HFF-Myc (cell line): ENCODE data around the gene WDR27.
"Not testable (repeated sequence)": the region's sequence is repeated elsewhere in the genome, so short reads cannot be mapped to it uniquely, and the experiment has no call there.

ENCODE experiments used
- DNase-seq: peaks from one replicate; pipeline ENCODE4 v3.0.0-alpha.2; 2011; ENCODE audit warnings: low read depth; ENCODE audit errors: extremely low read depth
- H3K4me3 ChIP-seq: replicated peaks from 2 replicates; pipeline ENCODE4 v1.5.1; 2011; ENCODE audit warnings: low read depth, mild to moderate bottlenecking, control low read depth, low read length
- TF ChIP-seq, protein P1 (sequence below): IDR thresholded peaks from 2 replicates; pipeline ENCODE4 v1.5.1; 2012; ENCODE audit warnings: mild to moderate bottlenecking, low read depth, low read length, control low read depth; ENCODE audit errors: missing control alignments

The WDR27 gene

DNA sequence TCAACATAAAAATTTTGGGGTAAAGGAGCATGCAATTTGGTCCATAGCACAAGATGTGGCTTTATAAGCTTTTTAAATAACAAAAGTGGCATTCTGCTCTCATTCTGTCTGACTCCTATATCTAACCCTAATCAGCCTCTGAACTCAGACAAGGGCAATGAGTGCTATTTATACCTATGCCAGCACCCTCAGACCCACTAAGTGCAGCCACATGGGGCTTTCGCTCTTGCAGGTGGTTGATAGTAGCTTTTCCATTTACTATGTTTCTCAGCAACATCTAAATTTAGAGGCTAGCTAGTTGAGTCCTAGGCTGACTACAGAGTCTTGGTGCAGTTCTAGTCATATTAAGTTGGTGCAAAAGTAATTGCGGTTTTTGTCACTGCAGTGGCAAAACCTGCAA lies 231.0 kb downstream of the WDR27 start:
- no peak overlapping the region for H3K4me3 ChIP-seq
- TF ChIP-seq, protein P1, sequence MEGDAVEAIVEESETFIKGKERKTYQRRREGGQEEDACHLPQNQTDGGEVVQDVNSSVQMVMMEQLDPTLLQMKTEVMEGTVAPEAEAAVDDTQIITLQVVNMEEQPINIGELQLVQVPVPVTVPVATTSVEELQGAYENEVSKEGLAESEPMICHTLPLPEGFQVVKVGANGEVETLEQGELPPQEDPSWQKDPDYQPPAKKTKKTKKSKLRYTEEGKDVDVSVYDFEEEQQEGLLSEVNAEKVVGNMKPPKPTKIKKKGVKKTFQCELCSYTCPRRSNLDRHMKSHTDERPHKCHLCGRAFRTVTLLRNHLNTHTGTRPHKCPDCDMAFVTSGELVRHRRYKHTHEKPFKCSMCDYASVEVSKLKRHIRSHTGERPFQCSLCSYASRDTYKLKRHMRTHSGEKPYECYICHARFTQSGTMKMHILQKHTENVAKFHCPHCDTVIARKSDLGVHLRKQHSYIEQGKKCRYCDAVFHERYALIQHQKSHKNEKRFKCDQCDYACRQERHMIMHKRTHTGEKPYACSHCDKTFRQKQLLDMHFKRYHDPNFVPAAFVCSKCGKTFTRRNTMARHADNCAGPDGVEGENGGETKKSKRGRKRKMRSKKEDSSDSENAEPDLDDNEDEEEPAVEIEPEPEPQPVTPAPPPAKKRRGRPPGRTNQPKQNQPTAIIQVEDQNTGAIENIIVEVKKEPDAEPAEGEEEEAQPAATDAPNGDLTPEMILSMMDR = no peak
- DNase-seq = no peak

DNA sequence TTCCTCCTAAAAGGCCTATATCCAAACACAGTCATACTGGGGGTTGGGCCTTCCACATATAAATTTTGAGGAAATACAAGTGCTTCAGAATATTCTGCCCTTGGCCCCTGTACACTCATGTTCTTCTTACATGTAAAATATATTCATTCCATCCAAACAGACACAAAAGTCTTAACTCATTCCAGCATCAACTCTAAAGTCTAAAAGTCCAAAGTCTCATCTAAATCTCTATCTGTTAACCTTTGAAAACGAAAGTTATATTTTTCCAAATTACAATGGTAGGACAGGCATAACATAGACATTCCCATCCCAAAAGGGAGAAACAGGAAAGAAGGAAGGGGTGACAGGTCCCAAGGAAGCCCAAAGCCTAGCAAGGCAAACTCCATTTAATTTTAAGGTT lies 232.8 kb downstream of the WDR27 start:
- no peak for DNase-seq
- TF ChIP-seq, protein P1 = no peak
- no peak overlapping the region for H3K4me3 ChIP-seq

DNA sequence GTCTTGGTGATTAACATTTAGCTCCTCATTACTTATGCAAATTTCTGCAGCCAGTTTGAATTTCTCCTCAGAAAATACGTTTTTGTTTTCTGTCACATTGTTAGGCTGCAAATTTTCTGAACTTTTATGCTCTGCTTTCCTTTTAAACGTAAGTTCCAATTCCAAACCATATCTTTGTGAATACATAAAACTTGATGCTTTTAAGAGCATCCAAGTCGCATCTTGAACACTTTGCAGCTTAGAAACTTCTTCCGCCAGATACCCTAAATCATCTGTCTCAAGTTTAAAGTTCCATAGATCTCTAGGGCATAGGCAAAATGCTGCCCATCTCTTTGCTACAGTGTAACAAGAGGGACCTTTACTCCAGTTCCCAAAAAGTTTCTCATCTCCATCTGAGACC lies 234.1 kb downstream of the WDR27 start:
- DNase-seq, H3K4me3 ChIP-seq: not testable (repeated sequence)

DNA sequence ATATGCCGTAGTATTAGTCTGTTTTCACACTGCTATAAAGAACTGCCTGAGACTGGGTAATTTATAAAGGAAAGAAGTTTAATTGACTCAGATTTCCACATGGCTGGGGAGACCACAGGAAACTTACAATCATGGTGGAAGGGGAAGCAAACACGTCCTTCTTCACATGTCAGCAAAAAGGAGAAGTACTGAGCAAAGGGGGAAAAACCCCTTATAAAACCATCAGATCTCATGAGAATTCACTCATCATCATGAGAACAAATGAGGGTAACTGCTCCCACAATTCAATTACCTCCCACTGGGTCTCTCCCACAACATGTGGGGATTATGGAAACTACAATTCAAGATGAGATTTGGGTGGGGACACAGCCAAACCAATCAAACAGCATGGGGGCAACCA lies 235.6 kb downstream of the WDR27 start:
- H3K4me3 ChIP-seq, DNase-seq: not testable (repeated sequence)

DNA sequence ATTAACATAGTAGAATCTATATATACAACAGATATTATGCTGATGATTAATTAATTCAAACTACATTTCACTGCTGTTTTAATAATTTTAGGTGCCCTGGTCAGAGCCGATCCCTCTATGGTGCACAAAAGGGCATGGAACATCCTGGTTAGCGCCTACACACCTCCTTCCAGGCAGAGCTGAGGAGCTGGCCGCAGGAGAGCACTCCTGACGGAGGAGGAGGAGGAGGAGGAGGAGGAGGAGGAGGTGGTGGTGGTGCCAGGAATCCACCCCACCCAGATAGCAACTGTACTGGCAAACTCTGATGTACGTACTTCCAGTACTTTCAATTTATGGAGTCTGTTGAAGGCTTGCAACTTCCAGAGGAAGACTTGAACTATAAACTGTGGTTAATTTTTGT lies 244.1 kb downstream of the WDR27 start:
- H3K4me3 ChIP-seq = no peak overlapping the region
- DNase-seq = no peak
- TF ChIP-seq, protein P1 = no peak

DNA sequence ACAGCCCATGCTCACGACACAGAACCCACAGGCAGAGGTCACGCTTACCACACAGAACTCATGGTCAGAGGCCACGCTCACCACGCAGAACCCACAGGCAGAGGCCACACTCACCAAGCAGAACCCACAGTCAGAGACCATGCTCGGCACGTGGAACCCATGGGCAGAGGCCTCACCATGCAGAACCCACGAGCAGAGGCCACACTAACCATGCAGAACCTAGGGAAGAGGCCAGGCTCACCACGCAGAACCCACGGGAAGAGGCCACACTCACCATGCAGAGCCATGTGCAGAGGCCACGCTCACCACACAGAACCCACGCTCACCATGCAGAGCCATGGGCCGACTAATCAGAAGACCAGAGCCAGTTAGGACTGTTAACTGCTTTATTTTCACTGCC lies 245.0 kb downstream of the WDR27 start:
- DNase-seq = no peak
- TF ChIP-seq, protein P1 = no peak
- no peak overlapping the region for H3K4me3 ChIP-seq

DNA sequence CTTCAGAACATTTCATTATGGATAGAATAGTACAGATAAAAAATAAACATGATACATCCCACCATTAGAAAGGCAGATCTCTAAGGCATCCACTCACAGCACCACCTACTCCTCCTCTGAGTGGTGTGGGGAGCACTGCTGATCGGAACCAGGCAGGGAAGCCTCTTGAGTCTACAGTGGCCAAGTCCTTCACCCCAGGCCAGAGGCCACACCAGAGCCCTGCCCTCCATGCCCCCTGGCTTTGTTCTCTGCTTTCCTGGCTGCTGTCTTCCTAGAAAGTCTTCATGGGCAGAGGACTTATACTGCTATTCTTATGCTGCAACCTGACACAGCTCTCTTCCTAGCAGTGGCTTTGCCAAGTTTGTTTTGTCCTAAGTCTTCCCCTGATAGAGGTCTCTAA lies 246.4 kb downstream of the WDR27 start:
- DNase-seq = no peak
- TF ChIP-seq, protein P1 = no peak
- no peak overlapping the region for H3K4me3 ChIP-seq

DNA sequence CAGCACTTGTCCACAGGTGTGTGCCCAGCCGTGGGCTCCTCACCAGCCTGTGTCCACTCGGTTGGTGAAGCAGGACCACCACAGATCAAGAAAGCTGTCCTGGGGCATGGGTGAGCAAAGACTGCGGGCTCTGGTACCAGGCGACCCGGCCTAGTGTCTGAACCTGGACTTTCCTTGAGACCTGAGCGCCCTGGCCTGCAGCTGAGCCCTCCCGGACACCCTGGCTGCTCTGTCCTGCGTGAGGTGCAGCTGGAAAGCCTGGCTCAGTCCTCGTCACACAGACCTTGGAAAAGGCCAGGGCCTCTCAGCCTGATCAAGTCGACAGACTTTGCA lies 247.0 kb downstream of the WDR27 start:
- DNase-seq = no peak
- TF ChIP-seq, protein P1 = no peak

More for the DNA sequence above, 247.0 kb downstream of the WDR27 start:
- H3K4me3 ChIP-seq = no peak overlapping the region
